K562 (cell line): Measurements from ENCODE around the gene SHISA7. TPM values are rescaled to one million over a fixed set of nuclear protein-coding genes. Genes with fewer than 3 reads are reported as not detected.

Source experiments
- ARID1B ChIP-seq: fragments of 450-650 bp; IDR thresholded peaks from 2 replicates; pipeline ENCODE4 v1.6.1; 2016; ENCODE audit warnings: antibody characterized with exemption, mild to moderate bottlenecking, inconsistent platforms
- DNMT1 ChIP-seq: fragments of 450-650 bp; IDR thresholded peaks from 2 replicates; pipeline ENCODE4 v1.6.1; 2016; ENCODE audit warnings: antibody characterized with exemption, mild to moderate bottlenecking
- GABPB1 ChIP-seq: sonication (generic); formaldehyde crosslinking; IDR thresholded peaks from 2 replicates; pipeline ENCODE4 v1.8.0; 2022; ENCODE audit warnings: mild to moderate bottlenecking, missing genetic modification reagents
- GTF2F1 ChIP-seq: IDR thresholded peaks from 2 replicates; pipeline ENCODE4 v1.6.1; 2011; ENCODE audit warnings: low read depth, low read length, improper control_type of control experiment
- HMG20A ChIP-seq: fragments of 450-650 bp; formaldehyde crosslinking; conservative IDR thresholded peaks from 2 replicates; pipeline ENCODE4 v1.4.0; 2020; ENCODE audit warnings: mild to moderate bottlenecking, mixed read lengths
- HNRNPUL1 ChIP-seq: fragments of 200-400 bp; formaldehyde crosslinking; IDR thresholded peaks from 2 replicates; pipeline ENCODE4 v1.6.1; 2017; ENCODE audit warnings: low read length
- JUND ChIP-seq, 2 experiments: IDR thresholded peaks; 2 replicates in 1 of 2; 3 replicates in 1 of 2; pipeline ENCODE4 v1.6.1; 2011; ENCODE audit warnings: borderline replicate concordance in 2 of 2, low read depth in 2 of 2, low read length in 2 of 2, improper control_type of control experiment in 1 of 2, missing biosample characterization in 1 of 2, missing genetic modification characterization in 1 of 2, missing genetic modification reagents in 1 of 2
- KLF6 ChIP-seq: fragments of 250-450 bp; sonication (Bioruptor Pico); IDR thresholded peaks from 2 replicates; pipeline ENCODE4 v1.4.0; 2020; ENCODE audit warnings: mild to moderate bottlenecking, moderate library complexity, borderline replicate concordance
- MEF2D ChIP-seq: conservative IDR thresholded peaks from 2 replicates; pipeline ENCODE4 v1.6.1; 2016; ENCODE audit warnings: low read depth, missing genetic modification characterization, missing compliant biosample characterization
- NBN ChIP-seq: fragments of 450-650 bp; IDR thresholded peaks from 2 replicates; pipeline ENCODE4 v1.6.1; 2016; ENCODE audit warnings: low read depth, mild to moderate bottlenecking
- RBM22 ChIP-seq: fragments of 200-400 bp; formaldehyde crosslinking; IDR thresholded peaks from 2 replicates; pipeline ENCODE4 v1.6.1; 2018; ENCODE audit warnings: low read length, low read depth; ENCODE audit not compliant: poor library complexity, severe bottlenecking
- SMARCA4 ChIP-seq: fragments of 450-650 bp; IDR thresholded peaks from 2 replicates; pipeline ENCODE4 v1.6.1; 2016
- ZBTB33 ChIP-seq: sonication (generic); formaldehyde crosslinking; IDR thresholded peaks from 2 replicates; pipeline ENCODE4 v1.8.1; 2023; ENCODE audit warnings: mild to moderate bottlenecking, missing genetic modification reagents
- ZNF124 ChIP-seq: sonication (generic); formaldehyde crosslinking; IDR thresholded peaks from 2 replicates; pipeline ENCODE4 v1.8.1; 2022; ENCODE audit warnings: missing genetic modification reagents
- ZNF407 ChIP-seq: fragments of 450-650 bp; IDR thresholded peaks from 2 replicates; pipeline ENCODE4 v1.6.1; 2016; ENCODE audit warnings: low read depth
- polyA plus RNA-seq, 8 experiments: library from polyadenylated mRNA; depleted of rRNA in 4 of 8; stranded (reverse) in 5 of 8; unstranded in 3 of 8; fragments of >200 nt; fragmentation: Nextera tagmentation in 2 of 8; fragmentation: Illumina TruSeq in 1 of 8; extraction: Ambion mirVana in 2 of 8; extraction: Trizol in 1 of 8; gene quantifications; 2 replicates each; pipeline versions ENCODE4 v1.2.1 to v1.2.3, GENCODE V29; 2011 to 2014; ENCODE audit warnings: inconsistent platforms in 1 of 8, missing spikeins in 1 of 8
- total RNA-seq, 7 experiments: library from RNA; depleted of rRNA in 6 of 7; stranded (reverse); fragments of >200 nt in 6 of 7; fragmentation: Illumina TruSeq in 2 of 7; extraction: Trizol in 2 of 7; gene quantifications; 2 replicates each; pipeline versions ENCODE4 v1.2.1 to v1.2.3, GENCODE V29; 2011 to 2021; ENCODE audit warnings: low replicate concordance in 1 of 7
- TF ChIP-seq, protein P1 (sequence below): sonication (generic); formaldehyde crosslinking; IDR thresholded peaks from 2 replicates; pipeline ENCODE4 v1.8.0; 2022; ENCODE audit warnings: mild to moderate bottlenecking, missing genetic modification reagents

Gene SHISA7
- total and polyA plus RNA-seq, 9 of the 15 experiments (the other 6 are each of a cell fraction or from before 2014, with no cell fraction given) = 0.01 to 0.40 (median 0.07) TPM

DNA sequence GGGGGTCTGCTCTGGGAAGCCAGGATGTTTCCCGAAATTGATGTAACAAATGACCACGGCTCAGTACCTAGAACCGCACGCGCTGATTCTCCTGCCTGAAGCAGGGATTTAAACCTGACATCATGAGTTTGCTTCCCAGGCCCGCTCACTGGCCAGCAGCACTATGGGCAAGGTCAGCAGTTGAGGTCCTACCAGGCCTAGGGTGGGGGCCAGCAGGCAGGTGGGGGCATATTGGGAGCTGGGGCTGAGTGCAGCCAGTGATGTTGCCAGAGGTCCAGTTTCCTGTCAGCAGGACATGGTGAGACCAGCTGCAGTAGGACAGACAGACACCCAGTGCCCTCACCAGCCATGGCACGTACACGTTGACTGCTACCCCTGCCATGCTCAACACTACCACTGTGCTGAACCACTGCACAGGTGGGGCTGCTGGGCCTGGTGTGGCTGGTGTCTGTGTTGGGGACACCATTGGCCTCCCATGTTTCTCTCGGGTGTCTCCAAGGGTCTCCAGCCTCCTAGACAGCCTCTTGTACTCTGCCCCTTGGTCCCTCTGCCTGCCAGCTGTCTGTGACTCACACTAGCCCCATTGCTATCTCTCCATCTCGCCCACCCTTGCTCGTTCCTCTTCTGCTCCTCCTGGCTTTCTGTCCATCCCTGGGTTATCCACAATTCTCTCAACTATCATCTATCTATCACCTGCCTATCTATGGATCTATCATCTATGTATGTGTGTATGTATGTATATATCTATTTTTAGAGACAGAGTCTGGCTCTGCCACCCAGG is 22.6 kb upstream of the SHISA7 start (continued):
- TF ChIP-seq ZBTB33 (CRISPR knock-in tag) = 0 out of 2 replicates have a peak, but pooled peaks have one; percentile 25
- no peak for TF ChIP-seq KLF6 (CRISPR knock-in tag)
- TF ChIP-seq RBM22 = no peak
- no peak for TF ChIP-seq GTF2F1
- peak; percentile 38 for TF ChIP-seq ARID1B
- TF ChIP-seq HNRNPUL1 = no peak
- TF ChIP-seq DNMT1 = no peak
- no peak for TF ChIP-seq GABPB1 (CRISPR knock-in tag)
- no peak for TF ChIP-seq MEF2D (tag)
- TF ChIP-seq NBN = no peak
- TF ChIP-seq HMG20A (CRISPR knock-in tag) = no peak
- TF ChIP-seq JUND (IDR thresholded peaks at IDR 0.05; ENCODE audit: borderline replicate concordance, low read depth, low read length) = peak; percentile 68
- 0 out of 3 replicates have a peak, but pooled peaks have one; percentile 13 for TF ChIP-seq JUND (tag; IDR thresholded peaks at IDR 0.05; ENCODE audit: borderline replicate concordance, low read depth, low read length)
- no peak for TF ChIP-seq ZNF124
- TF ChIP-seq ZNF407 = no peak
- TF ChIP-seq, protein P1, sequence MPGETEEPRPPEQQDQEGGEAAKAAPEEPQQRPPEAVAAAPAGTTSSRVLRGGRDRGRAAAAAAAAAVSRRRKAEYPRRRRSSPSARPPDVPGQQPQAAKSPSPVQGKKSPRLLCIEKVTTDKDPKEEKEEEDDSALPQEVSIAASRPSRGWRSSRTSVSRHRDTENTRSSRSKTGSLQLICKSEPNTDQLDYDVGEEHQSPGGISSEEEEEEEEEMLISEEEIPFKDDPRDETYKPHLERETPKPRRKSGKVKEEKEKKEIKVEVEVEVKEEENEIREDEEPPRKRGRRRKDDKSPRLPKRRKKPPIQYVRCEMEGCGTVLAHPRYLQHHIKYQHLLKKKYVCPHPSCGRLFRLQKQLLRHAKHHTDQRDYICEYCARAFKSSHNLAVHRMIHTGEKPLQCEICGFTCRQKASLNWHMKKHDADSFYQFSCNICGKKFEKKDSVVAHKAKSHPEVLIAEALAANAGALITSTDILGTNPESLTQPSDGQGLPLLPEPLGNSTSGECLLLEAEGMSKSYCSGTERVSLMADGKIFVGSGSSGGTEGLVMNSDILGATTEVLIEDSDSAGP (CRISPR knock-in tag) = no peak
- TF ChIP-seq SMARCA4 = peak; percentile 21; the same call in 1 of the 2 replicates
